Amniotic epithelial cell (primary cell): Measurements from ENCODE around the gene PHF5A.

Experiments
- DNase-seq: peaks from one replicate; pipeline ENCODE4 v3.0.0-alpha.2; 2010; ENCODE audit warnings: low read depth

Gene PHF5A

GRCh38 chr22:41468381-41469217, at the start of gene PHF5A, which contains the start of gene ACO2:
Gene PHF5A, minus strand, starts transcription at chr22:41468692. Its CDS starts 39 bp downstream, at chr22:41468653.
Gene ACO2, plus strand, starts transcription at chr22:41469117. Its CDS starts 30 bp downstream, at chr22:41469147.
- peak; percentile 98 for DNase-seq

GRCh38 chr22:41518048-41518347, 49.5 kb upstream of the PHF5A start:
- no peak for DNase-seq

- peak; percentile 54 for DNase-seq
These were observed 48.9 kb upstream of the PHF5A start for GRCh38 chr22:41517172-41518047.

GRCh38 chr22:41516462-41516861, 48.0 kb upstream of the PHF5A start:
- DNase-seq: no peak

- no peak for DNase-seq
These were observed 44.9 kb upstream of the PHF5A start for GRCh38 chr22:41513391-41513790.

GRCh38 chr22:41512421-41513194, 44.1 kb upstream of the PHF5A start:
- DNase-seq: peak; percentile 78

GRCh38 chr22:41511521-41511968, 43.1 kb upstream of the PHF5A start:
- no peak for DNase-seq

GRCh38 chr22:41508770-41509170, 40.3 kb upstream of the PHF5A start:
- no peak for DNase-seq

- DNase-seq: no peak
These were observed 39.0 kb upstream of the PHF5A start for GRCh38 chr22:41507330-41508063.

- no peak for DNase-seq
These were observed 37.2 kb upstream of the PHF5A start for GRCh38 chr22:41505511-41506220.

GRCh38 chr22:41504816-41505215, 36.3 kb upstream of the PHF5A start:
- no peak for DNase-seq

GRCh38 chr22:41504397-41504796, 35.9 kb upstream of the PHF5A start:
- peak; percentile 17 for DNase-seq

- DNase-seq: peak; percentile 26
These were observed 32.7 kb upstream of the PHF5A start for GRCh38 chr22:41501209-41501608.

GRCh38 chr22:41500303-41500702, 31.8 kb upstream of the PHF5A start:
- no peak for DNase-seq

GRCh38 chr22:41499624-41500280, 31.3 kb upstream of the PHF5A start:
- no peak for DNase-seq

GRCh38 chr22:41498303-41498835, 29.9 kb upstream of the PHF5A start:
- DNase-seq: no peak

- DNase-seq: peak; percentile 60
These were observed 23.0 kb upstream of the PHF5A start for GRCh38 chr22:41491374-41492100.

GRCh38 chr22:41488596-41489385, 20.3 kb upstream of the PHF5A start:
- no peak for DNase-seq
